Keratinocyte (primary cell): Measurements from ENCODE around the gene UBE2V1. TPM values are rescaled to one million over a fixed set of nuclear protein-coding genes. Genes with fewer than 3 reads are reported as not detected.

Experiments used
- DNase-seq: peaks from one replicate; pipeline ENCODE4 v3.0.0-alpha.2; 2011; ENCODE audit warnings: low read depth, missing footprints, low spot score
- FAIRE-seq: peaks from 2 replicates; lab custom pipeline; 2011; peaks lifted over from hg19 to GRCh38; lab: Jason Lieb, UNC
- H2AFZ ChIP-seq: 2 replicates; pipeline ENCODE4 v1.6.0; 2012; ENCODE audit warnings: low read length, control low read depth, inconsistent platforms; ENCODE audit not compliant: control insufficient read depth
- H3K27ac ChIP-seq: 2 replicates; pipeline ENCODE4 v1.5.1; 2011; ENCODE audit warnings: low read length; ENCODE audit not compliant: control insufficient read depth, insufficient read depth
- H3K27me3 ChIP-seq: 3 replicates; pipeline ENCODE4 v1.6.0; 2011; ENCODE audit warnings: low read length; ENCODE audit not compliant: control insufficient read depth, insufficient read depth; ENCODE audit errors: extremely low read depth
- H3K36me3 ChIP-seq, 2 experiments: 2 replicates in 1 of 2; 3 replicates in 1 of 2; pipeline ENCODE4 v1.5.1; 2011; ENCODE audit warnings: low read length in 2 of 2, mild to moderate bottlenecking in 1 of 2; ENCODE audit not compliant: control insufficient read depth in 2 of 2, insufficient read depth in 2 of 2; ENCODE audit errors: extremely low read depth in 1 of 2
- H3K4me1 ChIP-seq: 3 replicates; pipeline ENCODE4 v1.5.1; 2011; ENCODE audit warnings: low read length; ENCODE audit not compliant: control insufficient read depth, insufficient read depth; ENCODE audit errors: extremely low read depth
- H3K4me2 ChIP-seq: 3 replicates; pipeline ENCODE4 v1.6.0; 2011; ENCODE audit warnings: low read depth, low read length; ENCODE audit not compliant: control insufficient read depth, insufficient read depth; ENCODE audit errors: extremely low read depth
- H3K4me3 ChIP-seq, 3 experiments: fragments of 200-600 bp in 1 of 3; sonication (generic) in 1 of 3; 2 replicates in 2 of 3; 3 replicates in 1 of 3; pipeline ENCODE4 v1.5.1; 2011 to 2016; ENCODE audit warnings: low read length in 3 of 3, mild to moderate bottlenecking in 3 of 3, control low read depth in 2 of 3, inconsistent platforms in 1 of 3, low read depth in 1 of 3, mixed read lengths in 1 of 3, mixed run types in 1 of 3, moderate library complexity in 1 of 3; ENCODE audit not compliant: control insufficient read depth in 2 of 3, insufficient read depth in 2 of 3; ENCODE audit errors: extremely low read depth in 1 of 3
- H3K79me2 ChIP-seq: 2 replicates; pipeline ENCODE4 v1.6.0; 2012; ENCODE audit warnings: low read length; ENCODE audit not compliant: control insufficient read depth, insufficient read depth
- H3K9ac ChIP-seq: 3 replicates; pipeline ENCODE4 v1.6.0; 2011; ENCODE audit warnings: low read length; ENCODE audit not compliant: control insufficient read depth, insufficient read depth; ENCODE audit errors: extremely low read depth
- H3K9me1 ChIP-seq: 3 replicates; pipeline ENCODE4 v1.6.0; 2011; ENCODE audit warnings: low read length; ENCODE audit not compliant: control insufficient read depth, insufficient read depth; ENCODE audit errors: extremely low read depth
- H3K9me3 ChIP-seq: 2 replicates; pipeline ENCODE4 v1.5.1; 2012; ENCODE audit warnings: low read depth, low read length; ENCODE audit not compliant: control insufficient read depth
- H4K20me1 ChIP-seq: 3 replicates; pipeline ENCODE4 v1.6.0; 2011; ENCODE audit warnings: low read length; ENCODE audit not compliant: control insufficient read depth, insufficient read depth; ENCODE audit errors: extremely low read depth
- EZH2 ChIP-seq: IDR thresholded peaks from one replicate; pipeline ENCODE4 v1.6.1; 2012; ENCODE audit warnings: inconsistent platforms, mild to moderate bottlenecking, low read length, moderate library complexity
- dilution Hi-C: fragments of 300-500 bp; cut with MboI; formaldehyde crosslinking; loops from one replicate; pipeline ENCODE4 v1.7.0; 2020; ENCODE audit warnings: low sequenced_read_pairs; ENCODE audit not compliant: extremely low pct_ligation_motif_present
- polyA plus RNA-seq, 5 experiments: library from polyadenylated mRNA; depleted of rRNA in 3 of 5; stranded (reverse) in 3 of 5; stranded (forward) in 1 of 5; unstranded in 1 of 5; fragments of >200 nt; gene quantifications; 1 replicate in 1 of 5; 2 replicates in 3 of 5; 3 replicates in 1 of 5; pipeline versions ENCODE4 v1.2.1 to v1.2.3, GENCODE V29; 2011 to 2012; ENCODE audit warnings: missing spikeins in 2 of 5, low read depth in 1 of 5, low replicate concordance in 1 of 5
- TF ChIP-seq, protein P1 (sequence below), 3 experiments: IDR thresholded peaks in 1 of 3; conservative IDR thresholded peaks in 1 of 3; optimal IDR thresholded peaks in 1 of 3; 2 replicates in 2 of 3; 3 replicates in 1 of 3; pipeline versions ENCODE3 to v1.5.1; 2011; ENCODE audit warnings: low read length in 3 of 3, mild to moderate bottlenecking in 3 of 3, moderate library complexity in 2 of 3, control low read depth in 1 of 3, inconsistent platforms in 1 of 3; ENCODE audit not compliant: insufficient read depth in 2 of 3; ENCODE audit errors: extremely low read depth in 1 of 3

The UBE2V1 gene
- polyA plus RNA-seq, 1 donor (not counting 4 experiments of a cell fraction or from before 2014, with no cell fraction given), result 117 TPM

DNA sequence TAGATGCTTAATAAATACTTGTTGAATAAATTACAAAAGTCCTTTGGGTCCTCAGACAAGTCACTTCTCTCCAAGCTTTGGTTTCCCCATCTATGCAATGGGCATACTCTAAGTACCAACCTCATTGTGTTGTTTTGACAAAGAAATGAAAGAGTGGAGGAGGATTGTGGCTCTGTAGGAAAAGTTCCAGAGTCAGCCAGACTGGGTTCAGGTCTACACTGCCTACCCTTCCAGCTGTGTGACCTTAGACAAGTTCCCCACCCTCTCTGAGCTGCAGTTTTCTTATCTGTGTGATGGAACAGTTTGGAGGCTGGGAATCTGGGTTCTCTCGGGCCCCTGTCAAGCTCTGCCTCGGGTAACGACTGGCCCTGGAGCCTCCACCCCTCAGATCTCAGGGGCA, 76.2 kb downstream of the UBE2V1 start:
- peaks cover 2% of the 10 kb centered on the region for H4K20me1 ChIP-seq
- FAIRE-seq, result no peak
- no peaks in the 10 kb centered on the region for H3K9me3 ChIP-seq
- peaks cover 3% of the 10 kb centered on the region for H3K9me1 ChIP-seq
- peaks cover 14% of the 10 kb centered on the region for H3K4me1 ChIP-seq
- no peak for TF ChIP-seq EZH2
- TF ChIP-seq, protein P1, sequence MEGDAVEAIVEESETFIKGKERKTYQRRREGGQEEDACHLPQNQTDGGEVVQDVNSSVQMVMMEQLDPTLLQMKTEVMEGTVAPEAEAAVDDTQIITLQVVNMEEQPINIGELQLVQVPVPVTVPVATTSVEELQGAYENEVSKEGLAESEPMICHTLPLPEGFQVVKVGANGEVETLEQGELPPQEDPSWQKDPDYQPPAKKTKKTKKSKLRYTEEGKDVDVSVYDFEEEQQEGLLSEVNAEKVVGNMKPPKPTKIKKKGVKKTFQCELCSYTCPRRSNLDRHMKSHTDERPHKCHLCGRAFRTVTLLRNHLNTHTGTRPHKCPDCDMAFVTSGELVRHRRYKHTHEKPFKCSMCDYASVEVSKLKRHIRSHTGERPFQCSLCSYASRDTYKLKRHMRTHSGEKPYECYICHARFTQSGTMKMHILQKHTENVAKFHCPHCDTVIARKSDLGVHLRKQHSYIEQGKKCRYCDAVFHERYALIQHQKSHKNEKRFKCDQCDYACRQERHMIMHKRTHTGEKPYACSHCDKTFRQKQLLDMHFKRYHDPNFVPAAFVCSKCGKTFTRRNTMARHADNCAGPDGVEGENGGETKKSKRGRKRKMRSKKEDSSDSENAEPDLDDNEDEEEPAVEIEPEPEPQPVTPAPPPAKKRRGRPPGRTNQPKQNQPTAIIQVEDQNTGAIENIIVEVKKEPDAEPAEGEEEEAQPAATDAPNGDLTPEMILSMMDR (optimal IDR thresholded peaks at IDR 0.05 in 1 of 3, IDR thresholded peaks at IDR 0.05 in 1 of 3, conservative IDR thresholded peaks at IDR 0.05 in 1 of 3; ENCODE audit: extremely low read depth in 1 of 3, insufficient read depth in 2 of 3, low read length in 3 of 3), result no peak
- H3K9ac ChIP-seq, result no peak overlapping the region
- no peak for DNase-seq
- H3K4me2 ChIP-seq, result no peak overlapping the region
- peaks cover 10% of the 10 kb centered on the region for H3K27me3 ChIP-seq
- H3K36me3 ChIP-seq, result no peaks in the 10 kb centered on the region
- no peak overlapping the region for H3K4me3 ChIP-seq
- H3K27ac ChIP-seq, result no peak overlapping the region
- H2AFZ ChIP-seq, result no peak overlapping the region
- no peaks in the 10 kb centered on the region for H3K79me2 ChIP-seq
- dilution Hi-C loops, result no loop called here

DNA sequence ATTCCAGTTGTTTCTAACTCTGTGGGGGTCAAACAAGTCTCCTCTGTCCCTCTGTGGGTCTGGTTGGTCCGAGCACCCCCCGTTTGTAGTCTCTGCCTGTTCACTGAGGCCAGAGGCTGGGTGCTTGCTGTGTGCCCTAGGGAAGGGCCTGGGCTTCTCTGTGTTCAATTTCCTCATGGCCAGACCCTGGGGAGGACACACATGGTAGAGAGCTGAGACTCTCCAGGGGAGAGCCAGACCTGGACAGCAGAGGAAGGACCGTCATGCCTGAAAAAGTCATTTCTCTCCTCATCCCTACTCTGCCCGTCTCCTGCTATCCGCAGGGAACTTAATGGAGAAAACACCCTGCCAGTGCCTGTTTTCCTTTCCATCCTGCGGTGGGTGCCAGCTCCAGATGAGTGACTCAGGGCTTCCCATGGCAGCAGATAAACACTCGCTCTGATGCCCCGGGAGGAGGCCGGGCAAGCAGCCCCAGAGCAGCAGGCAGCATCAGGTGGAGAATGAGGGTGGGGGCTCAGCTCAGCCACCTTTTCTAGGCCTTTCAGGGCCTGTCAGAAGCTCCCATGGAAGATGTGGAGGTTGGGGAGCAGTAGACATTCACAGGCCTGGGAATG, 78.3 kb downstream of the UBE2V1 start:
- Histone ChIP-seq H2AFZ (no peak overlapping the region), H4K20me1 (peaks cover 2% of the 10 kb centered on the region), H3K4me1 (peaks cover 14% of the 10 kb centered on the region), H3K27ac (peak overlapping the region; percentile 23), H3K9me1 (peaks cover 3% of the 10 kb centered on the region), H3K4me2 (peak overlapping the region; percentile 9), H3K9ac (peak overlapping the region; percentile 16), H3K79me2 (no peaks in the 10 kb centered on the region), H3K36me3 (no peaks in the 10 kb centered on the region), H3K4me3 (no peak overlapping the region), H3K27me3 (peaks cover 10% of the 10 kb centered on the region), H3K9me3 (no peaks in the 10 kb centered on the region)
- dilution Hi-C loops, result no loop called here
- DNase-seq (no peak), FAIRE-seq (no peak)
- TF ChIP-seq EZH2, result no peak
- TF ChIP-seq, protein P1 (optimal IDR thresholded peaks at IDR 0.05 in 1 of 3, IDR thresholded peaks at IDR 0.05 in 1 of 3, conservative IDR thresholded peaks at IDR 0.05 in 1 of 3; ENCODE audit: extremely low read depth in 1 of 3, insufficient read depth in 2 of 3, low read length in 3 of 3), result no peak
